Body of pancreas (tissue), 4 donors: ENCODE data around the gene CTTN.

ENCODE experiments used
- CTCF ChIP-seq, 7 experiments: fragments of 450-650 bp in 4 of 7; fragments of 200-600 bp in 3 of 7; sonication (generic) in 3 of 7; IDR thresholded peaks; one replicate each; pipeline ENCODE4 v1.5.1; 2016 to 2019; ENCODE audit warnings: antibody characterized with exemption in 7 of 7
- POLR2A ChIP-seq, 3 donors: fragments of 450-650 bp; IDR thresholded peaks; one replicate each; pipeline ENCODE4 v1.6.1; 2016; ENCODE audit warnings: antibody characterized with exemption in 3 of 3, mild to moderate bottlenecking in 2 of 3

- TF ChIP-seq CTCF (IDR thresholded peaks at IDR 0.05) (no peak), POLR2A (IDR thresholded peaks at IDR 0.05) (no peak)
Measured at GRCh38 chr11:70471254-70471653, 72.9 kb downstream of the CTTN start.
